ENCODE data around the gene XPO4.

DNA sequence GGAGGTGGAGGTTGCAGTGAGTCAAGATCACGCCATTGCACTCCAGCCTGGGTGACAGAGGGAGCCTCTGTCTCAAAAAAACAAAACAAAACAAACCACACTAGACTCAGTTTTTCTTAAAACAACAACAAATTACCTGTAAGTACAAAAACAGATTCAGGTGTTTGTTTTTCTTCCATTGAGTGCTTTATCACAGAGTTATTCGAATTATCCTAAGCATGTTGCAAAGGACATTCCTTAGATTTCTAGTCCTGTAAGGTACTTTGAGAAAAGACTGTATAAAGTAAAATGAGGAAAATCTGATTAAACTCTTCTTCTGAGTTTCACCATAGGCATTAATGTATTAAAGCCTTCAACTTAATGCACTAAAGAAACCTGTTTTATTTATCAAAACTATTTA, 126.6 kb downstream of the XPO4 start:
- TF ChIP-seq, protein P1, sequence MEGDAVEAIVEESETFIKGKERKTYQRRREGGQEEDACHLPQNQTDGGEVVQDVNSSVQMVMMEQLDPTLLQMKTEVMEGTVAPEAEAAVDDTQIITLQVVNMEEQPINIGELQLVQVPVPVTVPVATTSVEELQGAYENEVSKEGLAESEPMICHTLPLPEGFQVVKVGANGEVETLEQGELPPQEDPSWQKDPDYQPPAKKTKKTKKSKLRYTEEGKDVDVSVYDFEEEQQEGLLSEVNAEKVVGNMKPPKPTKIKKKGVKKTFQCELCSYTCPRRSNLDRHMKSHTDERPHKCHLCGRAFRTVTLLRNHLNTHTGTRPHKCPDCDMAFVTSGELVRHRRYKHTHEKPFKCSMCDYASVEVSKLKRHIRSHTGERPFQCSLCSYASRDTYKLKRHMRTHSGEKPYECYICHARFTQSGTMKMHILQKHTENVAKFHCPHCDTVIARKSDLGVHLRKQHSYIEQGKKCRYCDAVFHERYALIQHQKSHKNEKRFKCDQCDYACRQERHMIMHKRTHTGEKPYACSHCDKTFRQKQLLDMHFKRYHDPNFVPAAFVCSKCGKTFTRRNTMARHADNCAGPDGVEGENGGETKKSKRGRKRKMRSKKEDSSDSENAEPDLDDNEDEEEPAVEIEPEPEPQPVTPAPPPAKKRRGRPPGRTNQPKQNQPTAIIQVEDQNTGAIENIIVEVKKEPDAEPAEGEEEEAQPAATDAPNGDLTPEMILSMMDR (IDR thresholded peaks at IDR 0.05; ENCODE audit: low read depth, low read length) = no peak
- TF ChIP-seq EZH2phosphoT487 (IDR thresholded peaks at IDR 0.05; ENCODE audit: low read depth) = no peak

Measured in OCI-LY3 (cell line).